SK-N-SH (cell line): ENCODE measurements around the gene AMPH. TPM values are rescaled to one million over a fixed set of nuclear protein-coding genes. Genes with fewer than 3 reads are reported as not detected.

Experiments used
- CTCF ChIA-PET: fragments of 300-600, 350-600 bp; formaldehyde crosslinking; extraction: SDS; loops from one replicate; lab custom pipeline; 2021; lab: Yijun Ruan, JAX
- POLR2A ChIA-PET: fragments of 350-600 bp; sonication (Branson Sonifier 250); formaldehyde crosslinking; extraction: SDS; loops from one replicate; lab custom pipeline; 2020; ENCODE audit warnings: antibody characterized with exemption, inconsistent platforms; lab: Yijun Ruan, JAX
- DNase-seq: peaks from one replicate; pipeline ENCODE4 v3.0.0; 2012
- H2AFZ ChIP-seq: fragments of 200-600 bp; sonication (generic); 2 replicates; pipeline ENCODE4 v1.8.1; 2016; ENCODE audit warnings: antibody characterized with exemption, mild to moderate bottlenecking, low read depth
- H3F3A ChIP-seq: fragments of 200-600 bp; sonication (generic); replicated peaks from 2 replicates; pipeline ENCODE3; 2016; ENCODE audit warnings: antibody characterized with exemption, mild to moderate bottlenecking; ENCODE audit not compliant: insufficient read depth
- H3K27ac ChIP-seq, 2 experiments: fragments of 200-500 bp in 1 of 2; fragments of 200-600 bp in 1 of 2; sonication (Bioruptor generic) in 1 of 2; sonication (generic), shearing (Covaris generic) in 1 of 2; 2 replicates each; pipeline versions ENCODE4 v1.5.1 to v1.6.1; 2014 to 2016; ENCODE audit warnings: low read depth in 2 of 2, inconsistent platforms in 1 of 2, low read length in 1 of 2, mild to moderate bottlenecking in 1 of 2, mixed read lengths in 1 of 2
- H3K27me3 ChIP-seq: fragments of 200-600 bp; sonication (generic), shearing (Covaris generic); 2 replicates; pipeline ENCODE4 v1.6.1; 2016; ENCODE audit warnings: mixed run types; ENCODE audit not compliant: insufficient read depth
- H3K36me3 ChIP-seq, 2 experiments: fragments of 200-500 bp in 1 of 2; fragments of 200-600 bp in 1 of 2; sonication (Bioruptor generic) in 1 of 2; sonication (generic) in 1 of 2; replicated peaks in 1 of 2; 2 replicates each; pipeline versions ENCODE3 to v1.5.1; 2014 to 2016; ENCODE audit warnings: low read length in 1 of 2, mild to moderate bottlenecking in 1 of 2; ENCODE audit not compliant: insufficient read depth in 2 of 2, control insufficient read depth in 1 of 2
- H3K4me1 ChIP-seq, 2 experiments: fragments of 200-500 bp in 1 of 2; fragments of 200-600 bp in 1 of 2; sonication (Bioruptor generic) in 1 of 2; sonication (generic), shearing (Covaris generic) in 1 of 2; 2 replicates each; pipeline versions ENCODE4 v1.5.1 to v1.6.1; 2014 to 2016; ENCODE audit warnings: low read depth in 1 of 2, low read length in 1 of 2, mixed run types in 1 of 2; ENCODE audit not compliant: insufficient read depth in 2 of 2, control insufficient read depth in 1 of 2
- H3K4me2 ChIP-seq: fragments of 200-600 bp; sonication (generic), shearing (Covaris generic); 2 replicates; pipeline ENCODE4 v1.6.1; 2017; ENCODE audit warnings: mixed run types
- H3K4me3 ChIP-seq, 2 experiments: fragments of 200-500 bp in 1 of 2; fragments of 200-600 bp in 1 of 2; sonication (Bioruptor generic) in 1 of 2; sonication (generic), shearing (Covaris generic) in 1 of 2; 2 replicates each; pipeline versions ENCODE4 v1.5.1 to v1.8.1; 2014 to 2016; ENCODE audit warnings: low read depth in 2 of 2, inconsistent platforms in 1 of 2, low read length in 1 of 2, mild to moderate bottlenecking in 1 of 2, mixed read lengths in 1 of 2, moderate library complexity in 1 of 2
- H3K79me2 ChIP-seq: fragments of 200-600 bp; sonication (generic); 2 replicates; pipeline ENCODE4 v1.8.1; 2017; ENCODE audit warnings: mild to moderate bottlenecking; ENCODE audit not compliant: insufficient read depth
- H3K9ac ChIP-seq: fragments of 200-600 bp; sonication (generic); 2 replicates; pipeline ENCODE4 v1.6.1; 2017; ENCODE audit warnings: mixed run types
- H3K9me2 ChIP-seq: fragments of 200-600 bp; sonication (generic); 2 replicates; pipeline ENCODE4 v1.6.1; 2017; ENCODE audit warnings: mixed run types
- H3K9me3 ChIP-seq: fragments of 200-600 bp; sonication (generic); 2 replicates; pipeline ENCODE4 v1.6.1; 2017; ENCODE audit warnings: mixed run types, mild to moderate bottlenecking, moderate library complexity
- H4K20me1 ChIP-seq: fragments of 200-600 bp; sonication (generic); 2 replicates; pipeline ENCODE4 v1.6.1; 2017; ENCODE audit warnings: mild to moderate bottlenecking, mixed run types; ENCODE audit not compliant: insufficient read depth
- CHD2 ChIP-seq: fragments of 150-350 bp; IDR thresholded peaks from 2 replicates; pipeline ENCODE4 v1.6.1; 2018; ENCODE audit warnings: low read length; ENCODE audit not compliant: partially characterized antibody
- ELF1 ChIP-seq: IDR thresholded peaks from 2 replicates; pipeline ENCODE4 v1.4.0; 2012
- EP300 ChIP-seq, 2 experiments: IDR thresholded peaks; 2 replicates each; pipeline versions ENCODE4 v1.4.0 to v1.6.1; 2012; ENCODE audit warnings: borderline replicate concordance in 1 of 2, low read depth in 1 of 2, low read length in 1 of 2
- EZH2phosphoT487 ChIP-seq: fragments of 200-600 bp; sonication (generic); IDR thresholded peaks from 2 replicates; pipeline ENCODE4 v1.6.1; 2017; ENCODE audit warnings: low read depth, mixed run types, mild to moderate bottlenecking, antibody characterized with exemption, moderate library complexity, borderline replicate concordance
- FOXJ3 ChIP-seq: sonication (generic); formaldehyde crosslinking; IDR thresholded peaks from 2 replicates; pipeline ENCODE4 v1.5.1; 2020; ENCODE audit warnings: mild to moderate bottlenecking, missing genetic modification reagents
- FOXM1 ChIP-seq: IDR thresholded peaks from 2 replicates; pipeline ENCODE4 v1.4.0; 2012; ENCODE audit warnings: low read depth, mild to moderate bottlenecking
- GABPA ChIP-seq: IDR thresholded peaks from 2 replicates; pipeline ENCODE4 v1.4.0; 2012; ENCODE audit warnings: low read depth, mild to moderate bottlenecking
- GATA2 ChIP-seq: sonication (generic); formaldehyde crosslinking; IDR thresholded peaks from 2 replicates; pipeline ENCODE4 v1.5.0; 2020; ENCODE audit warnings: mild to moderate bottlenecking, missing genetic modification reagents
- JUND ChIP-seq: IDR thresholded peaks from 2 replicates; pipeline ENCODE4 v1.4.0; 2012
- MXI1 ChIP-seq: IDR thresholded peaks from 2 replicates; pipeline ENCODE4 v1.6.1; 2012; ENCODE audit warnings: mild to moderate bottlenecking, low read depth, low read length, improper control_type of control experiment
- NFIC ChIP-seq: IDR thresholded peaks from 2 replicates; pipeline ENCODE4 v1.4.0; 2012; ENCODE audit warnings: borderline replicate concordance
- NRF1 ChIP-seq: IDR thresholded peaks from 2 replicates; pipeline ENCODE4 v1.6.1; 2012; ENCODE audit warnings: low read depth, mild to moderate bottlenecking, low read length
- POLR2AphosphoS5 ChIP-seq: IDR thresholded peaks from 2 replicates; pipeline ENCODE4 v1.6.1; 2012; ENCODE audit warnings: low read depth, low read length
- RAD21 ChIP-seq: IDR thresholded peaks from 2 replicates; pipeline ENCODE4 v1.6.1; 2012; ENCODE audit warnings: mild to moderate bottlenecking, low read length
- RXRA ChIP-seq: IDR thresholded peaks from 2 replicates; pipeline ENCODE4 v1.4.0; 2012; ENCODE audit warnings: low read depth, mild to moderate bottlenecking, borderline replicate concordance
- SIN3A ChIP-seq: IDR thresholded peaks from 2 replicates; pipeline ENCODE4 v1.6.1; 2012; ENCODE audit warnings: low read depth, mild to moderate bottlenecking, low read length, moderate library complexity, borderline replicate concordance
- TAF1 ChIP-seq: IDR thresholded peaks from 2 replicates; pipeline ENCODE4 v1.6.1; 2012; ENCODE audit warnings: low read depth, mild to moderate bottlenecking, low read length, moderate library complexity, borderline replicate concordance
- TCF12 ChIP-seq: IDR thresholded peaks from 2 replicates; pipeline ENCODE4 v1.4.0; 2012
- TEAD4 ChIP-seq: IDR thresholded peaks from 2 replicates; pipeline ENCODE4 v1.4.0; 2012; ENCODE audit warnings: mild to moderate bottlenecking, borderline replicate concordance; ENCODE audit not compliant: insufficient read depth
- YY1 ChIP-seq: IDR thresholded peaks from 2 replicates; pipeline ENCODE4 v1.4.0; 2012; ENCODE audit warnings: low read depth, mild to moderate bottlenecking
- WGBS: methylation state at CpG from one replicate; pipeline ENCODE4 v1.1.6; 2017; ENCODE audit warnings: low lambda C conversion rate; 5-methylcytosine and 5-hydroxymethylcytosine counted together
- polyA plus RNA-seq, 3 experiments: library from polyadenylated mRNA; depleted of rRNA; stranded (reverse); fragments of >200 nt; gene quantifications; 2 replicates each; pipeline ENCODE4 v1.2.3, GENCODE V29; 2012
- TF ChIP-seq, protein P1 (sequence below): fragments of 150-350 bp; IDR thresholded peaks from 2 replicates; pipeline ENCODE4 v1.6.1; 2017; ENCODE audit warnings: antibody characterized with exemption, low read length, low read depth, borderline replicate concordance
- TF ChIP-seq, protein P2 (sequence below): IDR thresholded peaks from 2 replicates; pipeline ENCODE4 v1.4.0; 2012; ENCODE audit warnings: low read depth, borderline replicate concordance
- TF ChIP-seq, protein P3 (sequence below): fragments of 150-350 bp; IDR thresholded peaks from 2 replicates; pipeline ENCODE4 v1.6.1; 2016; ENCODE audit warnings: mild to moderate bottlenecking, low read depth, low read length

AMPH gene
- polyA plus RNA-seq, 1 of the 3 experiments (the other 2 are of a cell fraction) = 0.08 TPM

DNA sequence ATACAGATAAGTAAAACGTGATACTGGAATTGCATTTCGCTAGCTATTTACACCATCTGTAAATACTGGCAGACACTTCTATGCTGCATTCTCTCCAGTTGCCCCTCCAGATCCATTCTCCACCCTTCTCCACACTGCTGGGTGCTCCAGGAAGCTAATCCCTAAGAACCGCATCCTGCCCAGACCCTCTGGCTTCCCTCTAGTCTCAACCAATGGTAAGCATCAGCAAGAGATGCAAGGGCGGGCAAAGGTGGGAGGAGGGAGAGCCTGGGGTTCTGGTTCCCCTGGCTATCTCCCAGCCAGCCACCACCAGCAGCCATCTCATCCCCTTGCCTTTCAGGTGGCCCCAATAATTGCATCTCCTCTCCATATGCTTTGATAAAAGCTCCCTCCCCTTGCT lies 84.4 kb downstream of the AMPH start:
- POLR2A ChIA-PET = no interaction called here

DNA sequence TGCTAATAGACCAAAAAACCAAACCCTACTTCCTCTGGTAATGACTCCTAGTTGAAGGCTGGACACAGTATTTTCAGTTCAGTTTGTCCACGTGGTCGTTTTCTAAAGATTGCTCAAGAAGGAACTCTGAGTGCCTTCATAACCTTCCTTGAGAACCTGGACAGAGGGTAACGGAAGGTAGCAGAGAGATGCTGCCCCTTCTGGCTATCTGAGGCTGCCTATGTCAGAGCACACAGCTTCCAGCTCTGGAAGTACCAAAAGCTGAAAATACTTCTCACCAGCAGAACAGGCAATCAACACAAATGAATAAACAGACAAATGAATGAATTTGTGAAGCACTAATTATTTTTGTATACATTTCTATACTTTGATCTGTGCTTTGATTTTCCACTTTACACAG lies 85.2 kb downstream of the AMPH start:
- Histone ChIP-seq H3K36me3 (no peaks in the 10 kb centered on the region), H3K4me2 (no peak overlapping the region), H2AFZ (no peak overlapping the region), H3K9ac (no peak overlapping the region), H3K4me3 (no peak overlapping the region), H3K79me2 (no peaks in the 10 kb centered on the region), H3K27me3 (no peaks in the 10 kb centered on the region), H3K4me1 (no peaks in the 10 kb centered on the region), H3K9me3 (no peaks in the 10 kb centered on the region), H3K9me2 (no peaks in the 10 kb centered on the region), H3K27ac (no peak overlapping the region), H3F3A (no peaks in the 10 kb centered on the region), H4K20me1 (no peaks in the 10 kb centered on the region)
- POLR2A ChIA-PET = no interaction called here
- WGBS = 2% methylated on average over 3 of the region's 3 CpGs
- DNase-seq = no peak
- no peak for TF ChIP-seq TCF12
- no peak for TF ChIP-seq CHD2
- TF ChIP-seq RAD21 = no peak
- TF ChIP-seq RXRA = no peak
- no peak for TF ChIP-seq TAF1
- no peak for TF ChIP-seq EP300 (IDR thresholded peaks at IDR 0.05; ENCODE audit: borderline replicate concordance in 1 of 2, low read depth in 1 of 2, low read length in 1 of 2)
- TF ChIP-seq FOXM1 = no peak
- TF ChIP-seq EZH2phosphoT487 = no peak
- TF ChIP-seq NFIC = no peak
- no peak for TF ChIP-seq YY1
- TF ChIP-seq, protein P1, sequence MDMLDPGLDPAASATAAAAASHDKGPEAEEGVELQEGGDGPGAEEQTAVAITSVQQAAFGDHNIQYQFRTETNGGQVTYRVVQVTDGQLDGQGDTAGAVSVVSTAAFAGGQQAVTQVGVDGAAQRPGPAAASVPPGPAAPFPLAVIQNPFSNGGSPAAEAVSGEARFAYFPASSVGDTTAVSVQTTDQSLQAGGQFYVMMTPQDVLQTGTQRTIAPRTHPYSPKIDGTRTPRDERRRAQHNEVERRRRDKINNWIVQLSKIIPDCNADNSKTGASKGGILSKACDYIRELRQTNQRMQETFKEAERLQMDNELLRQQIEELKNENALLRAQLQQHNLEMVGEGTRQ = no peak
- no peak for TF ChIP-seq TEAD4
- TF ChIP-seq, protein P2, sequence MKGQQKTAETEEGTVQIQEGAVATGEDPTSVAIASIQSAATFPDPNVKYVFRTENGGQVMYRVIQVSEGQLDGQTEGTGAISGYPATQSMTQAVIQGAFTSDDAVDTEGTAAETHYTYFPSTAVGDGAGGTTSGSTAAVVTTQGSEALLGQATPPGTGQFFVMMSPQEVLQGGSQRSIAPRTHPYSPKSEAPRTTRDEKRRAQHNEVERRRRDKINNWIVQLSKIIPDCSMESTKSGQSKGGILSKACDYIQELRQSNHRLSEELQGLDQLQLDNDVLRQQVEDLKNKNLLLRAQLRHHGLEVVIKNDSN = no peak
- TF ChIP-seq NRF1 = no peak
- TF ChIP-seq MXI1 = no peak
- no peak for TF ChIP-seq JUND
- TF ChIP-seq FOXJ3 (CRISPR knock-in tag) = no peak
- TF ChIP-seq ELF1 = no peak
- CTCF ChIA-PET = no interaction called here

More for the DNA sequence above, 84.4 kb downstream of the AMPH start:
- CTCF ChIA-PET = no interaction called here
- Histone ChIP-seq H3K9me3 (no peaks in the 10 kb centered on the region), H2AFZ (no peak overlapping the region), H3K9me2 (no peaks in the 10 kb centered on the region), H4K20me1 (no peaks in the 10 kb centered on the region), H3K27ac (no peak overlapping the region)
- DNase-seq = no peak
- TF ChIP-seq GATA2 (no peak), FOXJ3 (CRISPR knock-in tag) (no peak), JUND (no peak), SIN3A (no peak), FOXM1 (no peak), GABPA (no peak), NRF1 (no peak), POLR2AphosphoS5 (no peak)
- TF ChIP-seq, protein P3, sequence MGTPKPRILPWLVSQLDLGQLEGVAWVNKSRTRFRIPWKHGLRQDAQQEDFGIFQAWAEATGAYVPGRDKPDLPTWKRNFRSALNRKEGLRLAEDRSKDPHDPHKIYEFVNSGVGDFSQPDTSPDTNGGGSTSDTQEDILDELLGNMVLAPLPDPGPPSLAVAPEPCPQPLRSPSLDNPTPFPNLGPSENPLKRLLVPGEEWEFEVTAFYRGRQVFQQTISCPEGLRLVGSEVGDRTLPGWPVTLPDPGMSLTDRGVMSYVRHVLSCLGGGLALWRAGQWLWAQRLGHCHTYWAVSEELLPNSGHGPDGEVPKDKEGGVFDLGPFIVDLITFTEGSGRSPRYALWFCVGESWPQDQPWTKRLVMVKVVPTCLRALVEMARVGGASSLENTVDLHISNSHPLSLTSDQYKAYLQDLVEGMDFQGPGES = no peak
- TF ChIP-seq, all 33 proteins: peak for 0
- Histone ChIP-seq H3F3A (no peaks in the 10 kb centered on the region), H3K4me3 (no peak overlapping the region), H3K4me2 (no peak overlapping the region), H3K36me3 (no peaks in the 10 kb centered on the region), H3K4me1 (no peaks in the 10 kb centered on the region), H3K79me2 (no peaks in the 10 kb centered on the region), H3K27me3 (no peaks in the 10 kb centered on the region), H3K9ac (no peak overlapping the region)
- WGBS = 11% methylated on average over 4 of the region's 4 CpGs
